Thyroid gland (tissue), 4 donors: ENCODE measurements around the gene ALDH1B1. TPM values are rescaled to one million over a fixed set of nuclear protein-coding genes. Genes with fewer than 3 reads are reported as not detected.

ENCODE experiments used
- DNase-seq, 2 donors: peaks; one replicate each; pipeline ENCODE4 v3.0.0-alpha.2; 2019
- H3K27ac ChIP-seq, 3 donors: fragments of 200-600 bp; sonication (generic); 1 replicate in 2 of 3; 2 replicates in 1 of 3; pipeline ENCODE4 v1.5.1; 2016 to 2019; ENCODE audit warnings: mild to moderate bottlenecking in 1 of 3, moderate library complexity in 1 of 3
- H3K27me3 ChIP-seq: fragments of 200-600 bp; sonication (generic); one replicate; pipeline ENCODE4 v1.5.1; 2019
- H3K36me3 ChIP-seq, 2 donors: fragments of 200-600 bp; sonication (generic); one replicate each; pipeline ENCODE4 v1.5.1; 2016 to 2019
- H3K4me1 ChIP-seq, 2 donors: fragments of 200-600 bp; sonication (generic); one replicate each; pipeline ENCODE4 v1.5.1; 2017 to 2019
- H3K4me3 ChIP-seq, 3 donors: fragments of 200-600 bp; sonication (generic); replicated peaks in 1 of 3; 1 replicate in 2 of 3; 2 replicates in 1 of 3; pipeline ENCODE4 v1.5.1; 2016; ENCODE audit warnings: mild to moderate bottlenecking in 1 of 3
- H3K9me3 ChIP-seq: fragments of 200-600 bp; sonication (generic); one replicate; pipeline ENCODE4 v1.5.1; 2017
- CTCF ChIP-seq, 6 experiments: fragments of 200-600 bp in 3 of 6; fragments of 450-650 bp in 3 of 6; sonication (generic) in 3 of 6; IDR thresholded peaks; one replicate each; pipeline ENCODE4 v1.5.1; 2016 to 2019; ENCODE audit warnings: antibody characterized with exemption in 6 of 6, mild to moderate bottlenecking in 2 of 6, inconsistent platforms in 1 of 6, moderate library complexity in 1 of 6
- POLR2A ChIP-seq, 2 donors: fragments of 450-650 bp; IDR thresholded peaks; one replicate each; pipeline ENCODE4 v1.6.1; 2017; ENCODE audit warnings: antibody characterized with exemption in 2 of 2, mild to moderate bottlenecking in 2 of 2, moderate library complexity in 1 of 2
- WGBS, 2 donors: methylation state at CpG; one replicate each; pipeline ENCODE4 v1.1.5; 2017; 5-methylcytosine and 5-hydroxymethylcytosine counted together
- intact Hi-C: fragments of 100-400 bp; cut with DNase I; formaldehyde crosslinking; loops from one replicate; pipeline ENCODE4 v1.15.1; 2023
- total RNA-seq, 4 donors: library from RNA; depleted of rRNA; stranded (reverse); fragments of >200 nt; gene quantifications; one replicate each; pipeline ENCODE4 v1.2.3, GENCODE V29; 2016

Gene ALDH1B1
- total RNA-seq, 4 donors from 2014 or later: 11.3 to 33.9 (median 22.8) TPM

GRCh38 chr9:38417003-38417945 is 24.8 kb downstream of the ALDH1B1 start:
- H3K27me3 ChIP-seq: no peaks in the 10 kb centered on the region
- H3K9me3 ChIP-seq: no peaks in the 10 kb centered on the region
- TF ChIP-seq POLR2A (IDR thresholded peaks at IDR 0.05): no peak
- TF ChIP-seq CTCF (IDR thresholded peaks at IDR 0.05): peak in 5 of 6 experiments; percentile 17 to 62 (median 45)
- no peak overlapping the region for H3K4me3 ChIP-seq
- no peaks in the 10 kb centered on the region for H3K36me3 ChIP-seq
- peak; percentile 95 to 96 for DNase-seq
- intact Hi-C loops: no loop called here
- H3K4me1 ChIP-seq: peaks cover 43 to 57% of the 10 kb centered on the region in 2 donors
- WGBS, 2 donors: 48 to 50% methylated on average over 8 of the region's 8 CpGs
- peak overlapping the region; percentile 29 to 81 (median 58) for H3K27ac ChIP-seq

GRCh38 chr9:38418366-38418765 is 25.9 kb downstream of the ALDH1B1 start:
- Histone ChIP-seq H3K36me3 (no peaks in the 10 kb centered on the region), H3K4me1 (peaks cover 49 to 65% of the 10 kb centered on the region in 2 donors), H3K27me3 (no peaks in the 10 kb centered on the region), H3K4me3 (no peak overlapping the region), H3K27ac (peak overlapping the region; percentile 29 to 81 (median 58)), H3K9me3 (no peaks in the 10 kb centered on the region)
- WGBS, 2 donors: 70% methylated on average over 1 of the region's 1 CpG
- DNase-seq: peak; percentile 56 to 63
- intact Hi-C loops: no loop called here
- no peak for TF ChIP-seq CTCF (IDR thresholded peaks at IDR 0.05)
- no peak for TF ChIP-seq POLR2A (IDR thresholded peaks at IDR 0.05)

- H3K4me3 ChIP-seq: no peak overlapping the region
- H3K36me3 ChIP-seq: no peaks in the 10 kb centered on the region
- intact Hi-C loops: no loop called here
- WGBS, 2 donors: 38 to 46% methylated on average over 5 of the region's 5 CpGs
- peaks cover 49 to 66% of the 10 kb centered on the region in 2 donors for H3K4me1 ChIP-seq
- peak; percentile 49 to 56 for DNase-seq
- no peak for TF ChIP-seq POLR2A (IDR thresholded peaks at IDR 0.05)
- no peak for TF ChIP-seq CTCF (IDR thresholded peaks at IDR 0.05)
- no peaks in the 10 kb centered on the region for H3K27me3 ChIP-seq
- H3K27ac ChIP-seq: no peak overlapping the region
- H3K9me3 ChIP-seq: no peaks in the 10 kb centered on the region
Measured at GRCh38 chr9:38419181-38419580, 26.7 kb downstream of the ALDH1B1 start.

GRCh38 chr9:38421498-38422211 is 29.2 kb downstream of the ALDH1B1 start:
- WGBS, 2 donors: 40 to 54% methylated on average over 9 of the region's 9 CpGs
- Histone ChIP-seq H3K36me3 (no peaks in the 10 kb centered on the region), H3K9me3 (no peaks in the 10 kb centered on the region), H3K27me3 (no peaks in the 10 kb centered on the region), H3K27ac (peak overlapping the region in 2 of 3 donors; percentile 13 to 74), H3K4me3 (no peak overlapping the region), H3K4me1 (peaks cover 50 to 66% of the 10 kb centered on the region in 2 donors)
- no peak for TF ChIP-seq CTCF (IDR thresholded peaks at IDR 0.05)
- intact Hi-C loops: no loop called here
- DNase-seq: peak; percentile 38 to 43
